Memory B cell (primary cell): ENCODE measurements around the gene TEPSIN.

Experiments used
- ATAC-seq: fragments of 150-1000 bp; cut with Tn5 transposase; 2 replicates; pipeline ENCODE4 v1.10.0; 2021; ENCODE audit warnings: low read depth, mild to moderate bottlenecking, moderate library complexity
- DNase-seq, 2 donors: peaks; one replicate each; pipeline ENCODE4 v3.0.0; 2022; ENCODE audit warnings: low spot score in 2 of 2
- H3K27ac Mint-ChIP-seq: one replicate; pipeline ENCODE4 v1.8.0; 2022; ENCODE audit warnings: mild to moderate bottlenecking, moderate library complexity, mixed read lengths
- H3K27me3 Mint-ChIP-seq: one replicate; pipeline ENCODE4 v1.8.0; 2022; ENCODE audit warnings: mixed read lengths
- H3K36me3 Mint-ChIP-seq: one replicate; pipeline ENCODE4 v1.8.0; 2022; ENCODE audit warnings: mild to moderate bottlenecking, mixed read lengths
- H3K4me1 Mint-ChIP-seq: one replicate; pipeline ENCODE4 v1.8.0; 2022; ENCODE audit warnings: mixed read lengths
- H3K4me3 Mint-ChIP-seq: one replicate; pipeline ENCODE4 v1.8.0; 2022; ENCODE audit warnings: mild to moderate bottlenecking, moderate library complexity, mixed read lengths
- H3K9me3 Mint-ChIP-seq: one replicate; pipeline ENCODE4 v1.8.0; 2022; ENCODE audit warnings: mixed read lengths

The TEPSIN gene

GRCh38 chr17:81277946-81278693, 39.3 kb upstream of the TEPSIN start:
- Mint-ChIP-seq H3K4me1 (peaks cover 2% of the 10 kb centered on the region), H3K27me3 (no peaks in the 10 kb centered on the region), H3K4me3 (no peak overlapping the region), H3K36me3 (peaks cover 16% of the 10 kb centered on the region), H3K9me3 (no peaks in the 10 kb centered on the region), H3K27ac (peak overlapping the region; percentile 45)
- no peak for ATAC-seq
- no peak for DNase-seq

GRCh38 chr17:81277421-81277820, 38.6 kb upstream of the TEPSIN start:
- ATAC-seq (no peak), DNase-seq (no peak)
- H3K4me1 Mint-ChIP-seq = peaks cover 2% of the 10 kb centered on the region
- no peaks in the 10 kb centered on the region for H3K27me3 Mint-ChIP-seq
- H3K27ac Mint-ChIP-seq = peak overlapping the region; percentile 45
- peaks cover 16% of the 10 kb centered on the region for H3K36me3 Mint-ChIP-seq
- no peak overlapping the region for H3K4me3 Mint-ChIP-seq
- H3K9me3 Mint-ChIP-seq = no peaks in the 10 kb centered on the region

GRCh38 chr17:81276781-81277180, 37.9 kb upstream of the TEPSIN start:
- Mint-ChIP-seq H3K27ac (no peak overlapping the region), H3K9me3 (no peaks in the 10 kb centered on the region), H3K27me3 (no peaks in the 10 kb centered on the region), H3K4me1 (peaks cover 2% of the 10 kb centered on the region), H3K4me3 (no peak overlapping the region), H3K36me3 (peaks cover 16% of the 10 kb centered on the region)
- ATAC-seq (no peak), DNase-seq (no peak)

- no peak overlapping the region for H3K4me3 Mint-ChIP-seq
- peaks cover 2% of the 10 kb centered on the region for H3K4me1 Mint-ChIP-seq
- peaks cover 18% of the 10 kb centered on the region for H3K36me3 Mint-ChIP-seq
- H3K27ac Mint-ChIP-seq = no peak overlapping the region
- ATAC-seq (no peak), DNase-seq (no peak)
- H3K27me3 Mint-ChIP-seq = no peaks in the 10 kb centered on the region
- H3K9me3 Mint-ChIP-seq = no peaks in the 10 kb centered on the region
These were observed 35.6 kb upstream of the TEPSIN start for GRCh38 chr17:81274471-81274855.

- no peak overlapping the region for H3K27ac Mint-ChIP-seq
- ATAC-seq (no peak), DNase-seq (no peak)
- no peaks in the 10 kb centered on the region for H3K27me3 Mint-ChIP-seq
- H3K4me1 Mint-ChIP-seq = peaks cover 2% of the 10 kb centered on the region
- H3K4me3 Mint-ChIP-seq = no peak overlapping the region
- H3K9me3 Mint-ChIP-seq = no peaks in the 10 kb centered on the region
- peaks cover 17% of the 10 kb centered on the region for H3K36me3 Mint-ChIP-seq
These were observed 35.0 kb upstream of the TEPSIN start for GRCh38 chr17:81273698-81274470.

GRCh38 chr17:81272616-81273015, 33.8 kb upstream of the TEPSIN start:
- Mint-ChIP-seq H3K36me3 (peaks cover 20% of the 10 kb centered on the region), H3K27me3 (no peaks in the 10 kb centered on the region), H3K4me1 (peaks cover 1% of the 10 kb centered on the region), H3K9me3 (no peaks in the 10 kb centered on the region), H3K27ac (no peak overlapping the region), H3K4me3 (no peak overlapping the region)
- DNase-seq (no peak), ATAC-seq (no peak)

- Mint-ChIP-seq H3K9me3 (no peaks in the 10 kb centered on the region), H3K27ac (no peak overlapping the region), H3K4me3 (no peak overlapping the region), H3K4me1 (no peaks in the 10 kb centered on the region), H3K27me3 (no peaks in the 10 kb centered on the region), H3K36me3 (peaks cover 16% of the 10 kb centered on the region)
- ATAC-seq = no peak
- DNase-seq = no peak
These were observed 32.4 kb upstream of the TEPSIN start for GRCh38 chr17:81271226-81271625.

- ATAC-seq (no peak), DNase-seq (no peak)
- Mint-ChIP-seq H3K4me3 (no peak overlapping the region), H3K27me3 (no peaks in the 10 kb centered on the region), H3K4me1 (no peaks in the 10 kb centered on the region), H3K36me3 (peaks cover 15% of the 10 kb centered on the region), H3K27ac (no peak overlapping the region), H3K9me3 (no peaks in the 10 kb centered on the region)
These were observed 31.4 kb upstream of the TEPSIN start for GRCh38 chr17:81270279-81270678.

GRCh38 chr17:81267390-81268067, 28.7 kb upstream of the TEPSIN start:
- DNase-seq = no peak
- Mint-ChIP-seq H3K9me3 (no peaks in the 10 kb centered on the region), H3K4me1 (no peaks in the 10 kb centered on the region), H3K4me3 (no peak overlapping the region), H3K27me3 (no peaks in the 10 kb centered on the region), H3K27ac (no peak overlapping the region), H3K36me3 (peaks cover 12% of the 10 kb centered on the region)
- no peak for ATAC-seq

GRCh38 chr17:81265576-81265975, 26.7 kb upstream of the TEPSIN start:
- no peak overlapping the region for H3K27ac Mint-ChIP-seq

GRCh38 chr17:81264640-81265039, 25.8 kb upstream of the TEPSIN start:
- Mint-ChIP-seq H3K4me1 (no peaks in the 10 kb centered on the region), H3K9me3 (no peaks in the 10 kb centered on the region), H3K27ac (no peak overlapping the region), H3K36me3 (peaks cover 10% of the 10 kb centered on the region), H3K27me3 (no peaks in the 10 kb centered on the region), H3K4me3 (no peak overlapping the region)
- ATAC-seq (no peak), DNase-seq (no peak)

More at GRCh38 chr17:81265576-81265975, 26.7 kb upstream of the TEPSIN start:
- no peaks in the 10 kb centered on the region for H3K4me1 Mint-ChIP-seq
- no peak overlapping the region for H3K4me3 Mint-ChIP-seq
- no peak for DNase-seq
- no peak for ATAC-seq
- H3K27me3 Mint-ChIP-seq = no peaks in the 10 kb centered on the region
- peaks cover 10% of the 10 kb centered on the region for H3K36me3 Mint-ChIP-seq
- no peaks in the 10 kb centered on the region for H3K9me3 Mint-ChIP-seq

GRCh38 chr17:81263371-81264181, 24.7 kb upstream of the TEPSIN start:
- no peaks in the 10 kb centered on the region for H3K9me3 Mint-ChIP-seq
- no peaks in the 10 kb centered on the region for H3K27me3 Mint-ChIP-seq
- H3K36me3 Mint-ChIP-seq = peaks cover 6% of the 10 kb centered on the region
- H3K4me1 Mint-ChIP-seq = no peaks in the 10 kb centered on the region
- H3K27ac Mint-ChIP-seq = no peak overlapping the region
- DNase-seq = no peak
- H3K4me3 Mint-ChIP-seq = no peak overlapping the region
- ATAC-seq = no peak

- Mint-ChIP-seq H3K27ac (no peak overlapping the region), H3K9me3 (no peaks in the 10 kb centered on the region), H3K4me3 (no peak overlapping the region), H3K27me3 (no peaks in the 10 kb centered on the region), H3K36me3 (peaks cover 4% of the 10 kb centered on the region), H3K4me1 (no peaks in the 10 kb centered on the region)
- no peak for DNase-seq
- no peak for ATAC-seq
These were observed 22.9 kb upstream of the TEPSIN start for GRCh38 chr17:81261582-81262336.
